ENCODE results near the gene PATE1. TPM values are rescaled to one million over a fixed set of nuclear protein-coding genes. Genes with fewer than 3 reads are reported as not detected.

The PATE1 gene
- polyA plus RNA-seq, 1 donor from 2014 or later: not detected

DNA sequence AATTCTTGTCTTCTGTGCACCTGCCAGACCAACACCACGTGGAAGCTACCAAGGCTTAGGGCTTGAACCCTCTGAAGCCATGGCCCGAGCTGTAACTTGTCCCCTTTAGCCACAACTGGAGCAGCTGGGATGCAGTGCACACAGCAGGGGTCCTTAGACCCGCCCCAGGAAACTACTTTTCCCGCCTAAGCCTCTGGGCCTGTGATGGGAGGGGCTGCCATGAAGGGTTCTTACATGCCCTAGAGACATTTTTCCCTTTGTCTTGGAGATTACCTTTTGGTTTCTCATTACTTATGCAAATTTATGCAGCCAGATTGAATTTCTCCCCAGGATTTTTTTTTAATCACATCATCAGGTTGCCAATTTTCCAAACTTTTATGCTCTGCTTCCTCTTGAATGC is 51.6 kb downstream of the PATE1 start:
- Histone ChIP-seq H3K9me2 (ENCODE audit: insufficient read depth, low read length) (no peaks in the 10 kb centered on the region), H3K27me3 (ENCODE audit: insufficient read depth, low read depth, low read length) (no peaks in the 10 kb centered on the region), H3K27ac (ENCODE audit: low read length) (no peak overlapping the region), H3K9ac (ENCODE audit: low read length) (no peak overlapping the region), H3F3A (ENCODE audit: insufficient read depth, low read length, poor library complexity, severe bottlenecking) (no peaks in the 10 kb centered on the region), H3K4me3 (ENCODE audit: low read length) (no peak overlapping the region), H4K20me1 (ENCODE audit: insufficient read depth) (no peaks in the 10 kb centered on the region), H3K36me3 (ENCODE audit: insufficient read depth, low read length) (no peaks in the 10 kb centered on the region), H3K9me3 (ENCODE audit: low read length) (peaks cover 7% of the 10 kb centered on the region), H2AFZ (ENCODE audit: low read depth, low read length) (no peak overlapping the region), H3K79me2 (replicated peaks; ENCODE audit: insufficient read depth, low read length) (no peaks in the 10 kb centered on the region), H3K4me2 (ENCODE audit: low read length) (no peak overlapping the region)
- no peak for TF ChIP-seq RAD21 (conservative IDR thresholded peaks at IDR 0.05)
- no peak for TF ChIP-seq EZH2 (IDR thresholded peaks at IDR 0.05; ENCODE audit: borderline replicate concordance, insufficient read depth, low read length, poor library complexity, severe bottlenecking)
- TF ChIP-seq MXI1 (conservative IDR thresholded peaks at IDR 0.05; ENCODE audit: poor library complexity, severe bottlenecking): no peak
- no peak for TF ChIP-seq CTCF (IDR thresholded peaks at IDR 0.05; ENCODE audit: poor library complexity, severe bottlenecking)
- TF ChIP-seq SMC3 (conservative IDR thresholded peaks at IDR 0.05; ENCODE audit: poor library complexity): no peak
- TF ChIP-seq EP300 (conservative IDR thresholded peaks at IDR 0.05; ENCODE audit: poor library complexity, severe bottlenecking): no peak
- TF ChIP-seq, protein P1, sequence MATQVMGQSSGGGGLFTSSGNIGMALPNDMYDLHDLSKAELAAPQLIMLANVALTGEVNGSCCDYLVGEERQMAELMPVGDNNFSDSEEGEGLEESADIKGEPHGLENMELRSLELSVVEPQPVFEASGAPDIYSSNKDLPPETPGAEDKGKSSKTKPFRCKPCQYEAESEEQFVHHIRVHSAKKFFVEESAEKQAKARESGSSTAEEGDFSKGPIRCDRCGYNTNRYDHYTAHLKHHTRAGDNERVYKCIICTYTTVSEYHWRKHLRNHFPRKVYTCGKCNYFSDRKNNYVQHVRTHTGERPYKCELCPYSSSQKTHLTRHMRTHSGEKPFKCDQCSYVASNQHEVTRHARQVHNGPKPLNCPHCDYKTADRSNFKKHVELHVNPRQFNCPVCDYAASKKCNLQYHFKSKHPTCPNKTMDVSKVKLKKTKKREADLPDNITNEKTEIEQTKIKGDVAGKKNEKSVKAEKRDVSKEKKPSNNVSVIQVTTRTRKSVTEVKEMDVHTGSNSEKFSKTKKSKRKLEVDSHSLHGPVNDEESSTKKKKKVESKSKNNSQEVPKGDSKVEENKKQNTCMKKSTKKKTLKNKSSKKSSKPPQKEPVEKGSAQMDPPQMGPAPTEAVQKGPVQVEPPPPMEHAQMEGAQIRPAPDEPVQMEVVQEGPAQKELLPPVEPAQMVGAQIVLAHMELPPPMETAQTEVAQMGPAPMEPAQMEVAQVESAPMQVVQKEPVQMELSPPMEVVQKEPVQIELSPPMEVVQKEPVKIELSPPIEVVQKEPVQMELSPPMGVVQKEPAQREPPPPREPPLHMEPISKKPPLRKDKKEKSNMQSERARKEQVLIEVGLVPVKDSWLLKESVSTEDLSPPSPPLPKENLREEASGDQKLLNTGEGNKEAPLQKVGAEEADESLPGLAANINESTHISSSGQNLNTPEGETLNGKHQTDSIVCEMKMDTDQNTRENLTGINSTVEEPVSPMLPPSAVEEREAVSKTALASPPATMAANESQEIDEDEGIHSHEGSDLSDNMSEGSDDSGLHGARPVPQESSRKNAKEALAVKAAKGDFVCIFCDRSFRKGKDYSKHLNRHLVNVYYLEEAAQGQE (IDR thresholded peaks at IDR 0.05; ENCODE audit: borderline replicate concordance): no peak
- no peak for TF ChIP-seq POLR2AphosphoS5 (IDR thresholded peaks at IDR 0.05)
- TF ChIP-seq TAF1 (IDR thresholded peaks at IDR 0.05; ENCODE audit: low read depth): no peak

Other genes starting within 250 kb of the PATE1 start
- gene EI24, start 176.8 kb upstream of the PATE1 start, polyA plus RNA-seq: 92.5 and 100 TPM in 2 replicates
- gene STT3A, start 153.4 kb upstream of the PATE1 start, polyA plus RNA-seq: 54.3 and 54.6 TPM in 2 replicates
- 29.5 and 33.0 TPM in 2 replicates for gene CHEK1, start 121.1 kb upstream of the PATE1 start, polyA plus RNA-seq
- gene ACRV1, start 65.4 kb upstream of the PATE1 start, polyA plus RNA-seq: 0.52 TPM in 1 of 2 replicates, not detected in the other
- not detected in 2 replicates for gene PATE2, start 32.5 kb downstream of the PATE1 start, polyA plus RNA-seq
- gene PATE3, start 41.8 kb downstream of the PATE1 start, polyA plus RNA-seq: not detected in 2 replicates
- not detected in 2 replicates for gene PATE4, start 87.0 kb downstream of the PATE1 start, polyA plus RNA-seq
- gene HYLS1, start 141.4 kb downstream of the PATE1 start, polyA plus RNA-seq: 4.6 and 6.0 TPM in 2 replicates
- 15.5 and 20.5 TPM in 2 replicates for gene PUS3, start 156.9 kb downstream of the PATE1 start, polyA plus RNA-seq
- gene DDX25, start 158.2 kb downstream of the PATE1 start, polyA plus RNA-seq: 66.4 and 67.1 TPM in 2 replicates
- 0.08 TPM in 1 of 2 replicates, not detected in the other for gene VSIG10L2, start 199.8 kb downstream of the PATE1 start, polyA plus RNA-seq

All from neural cell (in vitro differentiated cells).